Neural progenitor cell (in vitro differentiated cells): ENCODE data around the gene CD22.

Experiments
- CTCF ChIP-seq: fragments of 200-600 bp; sonication (generic); IDR thresholded peaks from 2 replicates; pipeline ENCODE4 v1.5.1; 2017; ENCODE audit warnings: antibody characterized with exemption, mild to moderate bottlenecking
- EZH2 ChIP-seq: fragments of 200-600 bp; sonication (generic); IDR thresholded peaks from 2 replicates; pipeline ENCODE4 v1.6.1; 2017; ENCODE audit warnings: antibody characterized with exemption, mild to moderate bottlenecking, moderate library complexity

- TF ChIP-seq EZH2 (no peak), CTCF (no peak)
These were observed 37.1 kb upstream of the CD22 start, which contains the start of gene MAG for GRCh38 chr19:35291916-35292315.
